Measurements from ENCODE around the gene HOXD12.

DNA sequence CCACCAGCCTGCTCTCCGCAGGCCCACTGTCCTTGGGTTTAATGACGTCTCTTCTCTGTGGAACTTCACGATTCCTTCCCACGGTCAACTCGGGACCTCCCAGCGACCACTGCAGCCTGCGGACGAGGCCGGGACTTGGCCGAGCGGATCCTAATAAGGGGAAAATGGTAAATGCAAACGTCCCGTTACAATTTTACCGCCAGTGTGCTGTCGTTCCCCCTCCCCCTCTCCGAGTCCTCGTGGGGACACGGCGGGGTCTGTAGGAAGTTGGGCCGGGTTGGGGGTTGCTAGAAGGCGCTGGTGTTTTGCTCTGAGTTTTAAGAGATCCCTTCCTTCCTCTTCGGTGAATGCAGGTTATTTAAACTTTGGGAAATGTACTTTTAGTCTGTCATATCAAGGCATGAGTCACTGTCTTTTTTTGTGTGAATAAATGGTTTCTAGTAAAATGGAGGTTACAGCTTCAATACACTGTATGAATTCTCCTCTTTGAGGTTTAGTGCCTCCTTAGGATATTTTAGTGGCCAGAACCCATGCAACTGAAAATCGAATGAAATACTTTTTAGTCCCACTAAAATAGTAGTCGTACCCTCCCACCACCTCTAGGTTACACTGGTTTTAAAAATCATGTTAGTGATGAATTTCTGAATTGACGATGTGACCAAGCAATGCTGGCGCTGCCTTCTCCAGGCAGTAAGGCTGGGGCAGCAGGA lies 9.8 kb downstream of the HOXD12 start:
- TF ChIP-seq POLR2A (IDR thresholded peaks at IDR 0.05; ENCODE audit: extremely low read depth, insufficient read length) (no peak), MAX (IDR thresholded peaks at IDR 0.05; ENCODE audit: low read depth, low read length) (no peak), MYC (IDR thresholded peaks at IDR 0.05; ENCODE audit: low read depth, low read length) (no peak)
- TF ChIP-seq, protein P1, sequence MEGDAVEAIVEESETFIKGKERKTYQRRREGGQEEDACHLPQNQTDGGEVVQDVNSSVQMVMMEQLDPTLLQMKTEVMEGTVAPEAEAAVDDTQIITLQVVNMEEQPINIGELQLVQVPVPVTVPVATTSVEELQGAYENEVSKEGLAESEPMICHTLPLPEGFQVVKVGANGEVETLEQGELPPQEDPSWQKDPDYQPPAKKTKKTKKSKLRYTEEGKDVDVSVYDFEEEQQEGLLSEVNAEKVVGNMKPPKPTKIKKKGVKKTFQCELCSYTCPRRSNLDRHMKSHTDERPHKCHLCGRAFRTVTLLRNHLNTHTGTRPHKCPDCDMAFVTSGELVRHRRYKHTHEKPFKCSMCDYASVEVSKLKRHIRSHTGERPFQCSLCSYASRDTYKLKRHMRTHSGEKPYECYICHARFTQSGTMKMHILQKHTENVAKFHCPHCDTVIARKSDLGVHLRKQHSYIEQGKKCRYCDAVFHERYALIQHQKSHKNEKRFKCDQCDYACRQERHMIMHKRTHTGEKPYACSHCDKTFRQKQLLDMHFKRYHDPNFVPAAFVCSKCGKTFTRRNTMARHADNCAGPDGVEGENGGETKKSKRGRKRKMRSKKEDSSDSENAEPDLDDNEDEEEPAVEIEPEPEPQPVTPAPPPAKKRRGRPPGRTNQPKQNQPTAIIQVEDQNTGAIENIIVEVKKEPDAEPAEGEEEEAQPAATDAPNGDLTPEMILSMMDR (IDR thresholded peaks at IDR 0.05; ENCODE audit: low read depth, low read length): no peak
